Measurements from ENCODE around the gene KMT2D.
A peak's percentile ranks its signal among the peaks of the same experiment; 100 is the strongest.

Gene KMT2D

GRCh38 chr12:49052451-49053208 is 8.0 kb downstream of the KMT2D start:
- Histone ChIP-seq H3K27me3 (ENCODE audit: low read depth) (no peaks in the 10 kb centered on the region), H3K9me3 (no peaks in the 10 kb centered on the region), H3K4me1 (peaks cover 8% of the 10 kb centered on the region; the same call in 1 of the 2 replicates), H3K4me3 (no peak overlapping the region), H3K36me3 (replicated peaks) (peaks cover 80% of the 10 kb centered on the region)
- no peak for DNase-seq (ENCODE audit: low spot score in 2 of 2)
- in situ Hi-C loops (cut with MboI; ENCODE audit: low sequenced_read_pairs), result no loop called here

GRCh38 chr12:49051777-49052438 is 8.7 kb downstream of the KMT2D start:
- Histone ChIP-seq H3K9me3 (no peaks in the 10 kb centered on the region), H3K4me1 (peaks cover 5% of the 10 kb centered on the region; the same call in 1 of the 2 replicates), H3K36me3 (replicated peaks) (peaks cover 86% of the 10 kb centered on the region), H3K27me3 (ENCODE audit: low read depth) (no peaks in the 10 kb centered on the region), H3K4me3 (no peak overlapping the region)
- DNase-seq (ENCODE audit: low spot score in 2 of 2), result no peak
- in situ Hi-C loops (cut with MboI; ENCODE audit: low sequenced_read_pairs), result no loop called here

- Histone ChIP-seq H3K4me1 (peaks cover 2% of the 10 kb centered on the region; the same call in 1 of the 2 replicates), H3K4me3 (no peak overlapping the region), H3K9me3 (no peaks in the 10 kb centered on the region), H3K27me3 (ENCODE audit: low read depth) (no peaks in the 10 kb centered on the region), H3K36me3 (replicated peaks) (peaks cover 91% of the 10 kb centered on the region)
- DNase-seq (ENCODE audit: low spot score in 2 of 2), result no peak
- in situ Hi-C loops (cut with MboI; ENCODE audit: low sequenced_read_pairs), result no loop called here
Measured at GRCh38 chr12:49051373-49051764, 9.2 kb downstream of the KMT2D start.

GRCh38 chr12:49050507-49051372 is 9.9 kb downstream of the KMT2D start:
- no peaks in the 10 kb centered on the region for H3K9me3 ChIP-seq
- H3K27me3 ChIP-seq (ENCODE audit: low read depth), result no peaks in the 10 kb centered on the region
- peaks cover 98% of the 10 kb centered on the region for H3K36me3 ChIP-seq (replicated peaks)
- DNase-seq (ENCODE audit: low spot score in 2 of 2), result no peak
- in situ Hi-C loops (cut with MboI; ENCODE audit: low sequenced_read_pairs), result no loop called here
- no peaks in the 10 kb centered on the region for H3K4me1 ChIP-seq
- no peak overlapping the region for H3K4me3 ChIP-seq

- no peak overlapping the region for H3K4me3 ChIP-seq
- H3K36me3 ChIP-seq (replicated peaks), result peaks cover 96% of the 10 kb centered on the region
- no peaks in the 10 kb centered on the region for H3K9me3 ChIP-seq
- H3K27me3 ChIP-seq (ENCODE audit: low read depth), result no peaks in the 10 kb centered on the region
- in situ Hi-C loops (cut with MboI; ENCODE audit: low sequenced_read_pairs), result no loop called here
- DNase-seq (ENCODE audit: low spot score in 2 of 2), result no peak
- H3K4me1 ChIP-seq, result no peaks in the 10 kb centered on the region
Measured at GRCh38 chr12:49049566-49050224, 10.9 kb downstream of the KMT2D start.

- no peak overlapping the region for H3K4me3 ChIP-seq
- DNase-seq (ENCODE audit: low spot score in 2 of 2), result no peak
- in situ Hi-C loops (cut with MboI; ENCODE audit: low sequenced_read_pairs), result no loop called here
- H3K9me3 ChIP-seq, result no peaks in the 10 kb centered on the region
- H3K27me3 ChIP-seq (ENCODE audit: low read depth), result no peaks in the 10 kb centered on the region
- H3K4me1 ChIP-seq, result no peaks in the 10 kb centered on the region
- H3K36me3 ChIP-seq (replicated peaks), result peaks cover 96% of the 10 kb centered on the region
Measured at GRCh38 chr12:49048953-49049352, 11.6 kb downstream of the KMT2D start.

- Histone ChIP-seq H3K4me3 (no peak overlapping the region), H3K36me3 (replicated peaks) (peaks cover 96% of the 10 kb centered on the region), H3K9me3 (no peaks in the 10 kb centered on the region), H3K27me3 (ENCODE audit: low read depth) (no peaks in the 10 kb centered on the region), H3K4me1 (no peaks in the 10 kb centered on the region)
- DNase-seq (ENCODE audit: low spot score in 2 of 2), result no peak
- in situ Hi-C loops (cut with MboI; ENCODE audit: low sequenced_read_pairs), result no loop called here
Measured at GRCh38 chr12:49046129-49046895, 14.3 kb downstream of the KMT2D start.

GRCh38 chr12:49044660-49045059 is 15.9 kb downstream of the KMT2D start:
- Histone ChIP-seq H3K4me3 (no peak overlapping the region), H3K27me3 (ENCODE audit: low read depth) (no peaks in the 10 kb centered on the region), H3K9me3 (no peaks in the 10 kb centered on the region), H3K4me1 (no peaks in the 10 kb centered on the region), H3K36me3 (replicated peaks) (peaks cover 96% of the 10 kb centered on the region)
- in situ Hi-C loops (cut with MboI; ENCODE audit: low sequenced_read_pairs), result no loop called here
- DNase-seq (ENCODE audit: low spot score in 2 of 2), result no peak

- DNase-seq (ENCODE audit: low spot score in 2 of 2), result peak; percentile 46 to 90
Measured at GRCh38 chr12:49043856-49044258, 16.7 kb downstream of the KMT2D start.

GRCh38 chr12:49043241-49043640 is 17.4 kb downstream of the KMT2D start:
- Histone ChIP-seq H3K4me1 (no peaks in the 10 kb centered on the region), H3K9me3 (no peaks in the 10 kb centered on the region), H3K4me3 (no peak overlapping the region), H3K36me3 (replicated peaks) (peaks cover 96% of the 10 kb centered on the region), H3K27me3 (ENCODE audit: low read depth) (no peaks in the 10 kb centered on the region)
- no peak for DNase-seq (ENCODE audit: low spot score in 2 of 2)
- in situ Hi-C loops (cut with MboI; ENCODE audit: low sequenced_read_pairs), result no loop called here

More at GRCh38 chr12:49043856-49044258, 16.7 kb downstream of the KMT2D start:
- Histone ChIP-seq H3K4me3 (no peak overlapping the region), H3K27me3 (ENCODE audit: low read depth) (no peaks in the 10 kb centered on the region), H3K36me3 (replicated peaks) (peaks cover 96% of the 10 kb centered on the region), H3K4me1 (no peaks in the 10 kb centered on the region), H3K9me3 (no peaks in the 10 kb centered on the region)
- in situ Hi-C loops (cut with MboI; ENCODE audit: low sequenced_read_pairs), result no loop called here

- in situ Hi-C loops (cut with MboI; ENCODE audit: low sequenced_read_pairs), result no loop called here
- H3K27me3 ChIP-seq (ENCODE audit: low read depth), result no peaks in the 10 kb centered on the region
- H3K4me1 ChIP-seq, result no peaks in the 10 kb centered on the region
- H3K4me3 ChIP-seq, result no peak overlapping the region
- no peaks in the 10 kb centered on the region for H3K9me3 ChIP-seq
- H3K36me3 ChIP-seq (replicated peaks), result peaks cover 98% of the 10 kb centered on the region
- DNase-seq (ENCODE audit: low spot score in 2 of 2), result no peak
Measured at GRCh38 chr12:49041881-49042484, 18.6 kb downstream of the KMT2D start.

- H3K4me1 ChIP-seq, result no peaks in the 10 kb centered on the region
- peaks cover 96% of the 10 kb centered on the region for H3K36me3 ChIP-seq (replicated peaks)
- no peaks in the 10 kb centered on the region for H3K9me3 ChIP-seq
- H3K4me3 ChIP-seq, result no peak overlapping the region
- DNase-seq (ENCODE audit: low spot score in 2 of 2), result no peak
- no peaks in the 10 kb centered on the region for H3K27me3 ChIP-seq (ENCODE audit: low read depth)
- in situ Hi-C loops (cut with MboI; ENCODE audit: low sequenced_read_pairs), result no loop called here
Measured at GRCh38 chr12:49041036-49041880, 19.3 kb downstream of the KMT2D start.
